Endothelial cell of umbilical vein (primary cell): Measurements from ENCODE around the gene PRKX.

ENCODE experiments used
- EZH2 ChIP-seq: IDR thresholded peaks from 2 replicates; pipeline ENCODE4 v1.6.1; 2012; ENCODE audit warnings: borderline replicate concordance, low read depth, mild to moderate bottlenecking, moderate library complexity, low read length, inconsistent platforms; ENCODE audit not compliant: severe bottlenecking
- FOS ChIP-seq: IDR thresholded peaks from 2 replicates; pipeline ENCODE4 v1.6.1; 2011; ENCODE audit warnings: mild to moderate bottlenecking, low read length, moderate library complexity, borderline replicate concordance; ENCODE audit not compliant: insufficient read depth
- GATA2 ChIP-seq: IDR thresholded peaks from 2 replicates; pipeline ENCODE4 v1.7.0; 2011; ENCODE audit warnings: low read depth, mild to moderate bottlenecking, moderate library complexity, mixed read lengths, low read length; ENCODE audit not compliant: insufficient read length, insufficient read depth
- JUN ChIP-seq: IDR thresholded peaks from 2 replicates; pipeline ENCODE4 v1.6.1; 2011; ENCODE audit warnings: borderline replicate concordance, low read depth; ENCODE audit not compliant: insufficient read length, insufficient read depth
- MYC ChIP-seq: IDR thresholded peaks from one replicate; pipeline ENCODE4 v1.6.1; 2011; ENCODE audit warnings: mild to moderate bottlenecking, low read depth, low read length
- POLR2A ChIP-seq: IDR thresholded peaks from 2 replicates; pipeline ENCODE4 v1.6.1; 2012; ENCODE audit warnings: low read depth, mild to moderate bottlenecking, control low read depth, low read length
- POLR2AphosphoS5 ChIP-seq: IDR thresholded peaks from 2 replicates; pipeline ENCODE4 v1.6.1; 2012; ENCODE audit warnings: low read depth, mild to moderate bottlenecking, control low read depth, low read length, moderate library complexity; ENCODE audit not compliant: insufficient read depth
- TF ChIP-seq, protein P1 (sequence below), 2 donors: IDR thresholded peaks; 1 replicate in 1 of 2; 2 replicates in 1 of 2; pipeline ENCODE4 v1.5.1; 2011; ENCODE audit warnings: low read length in 2 of 2, mild to moderate bottlenecking in 2 of 2, moderate library complexity in 2 of 2, control low read depth in 1 of 2, inconsistent platforms in 1 of 2, low read depth in 1 of 2; ENCODE audit not compliant: insufficient read depth in 1 of 2; ENCODE audit errors: extremely low read depth in 1 of 2
- TF ChIP-seq, protein P2 (sequence below): IDR thresholded peaks from 2 replicates; pipeline ENCODE4 v1.6.1; 2011; ENCODE audit not compliant: insufficient read depth, insufficient read length

GRCh38 chrX:3603026-3603661 lies 110.3 kb downstream of the PRKX start:
- TF ChIP-seq, protein P1, sequence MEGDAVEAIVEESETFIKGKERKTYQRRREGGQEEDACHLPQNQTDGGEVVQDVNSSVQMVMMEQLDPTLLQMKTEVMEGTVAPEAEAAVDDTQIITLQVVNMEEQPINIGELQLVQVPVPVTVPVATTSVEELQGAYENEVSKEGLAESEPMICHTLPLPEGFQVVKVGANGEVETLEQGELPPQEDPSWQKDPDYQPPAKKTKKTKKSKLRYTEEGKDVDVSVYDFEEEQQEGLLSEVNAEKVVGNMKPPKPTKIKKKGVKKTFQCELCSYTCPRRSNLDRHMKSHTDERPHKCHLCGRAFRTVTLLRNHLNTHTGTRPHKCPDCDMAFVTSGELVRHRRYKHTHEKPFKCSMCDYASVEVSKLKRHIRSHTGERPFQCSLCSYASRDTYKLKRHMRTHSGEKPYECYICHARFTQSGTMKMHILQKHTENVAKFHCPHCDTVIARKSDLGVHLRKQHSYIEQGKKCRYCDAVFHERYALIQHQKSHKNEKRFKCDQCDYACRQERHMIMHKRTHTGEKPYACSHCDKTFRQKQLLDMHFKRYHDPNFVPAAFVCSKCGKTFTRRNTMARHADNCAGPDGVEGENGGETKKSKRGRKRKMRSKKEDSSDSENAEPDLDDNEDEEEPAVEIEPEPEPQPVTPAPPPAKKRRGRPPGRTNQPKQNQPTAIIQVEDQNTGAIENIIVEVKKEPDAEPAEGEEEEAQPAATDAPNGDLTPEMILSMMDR (IDR thresholded peaks at IDR 0.05; ENCODE audit: extremely low read depth in 1 of 2, insufficient read depth in 1 of 2, low read depth in 1 of 2, low read length in 2 of 2): no peak
- no peak for TF ChIP-seq EZH2
- no peak for TF ChIP-seq POLR2A
- TF ChIP-seq POLR2AphosphoS5: no peak
- no peak for TF ChIP-seq MYC
- TF ChIP-seq, protein P2, sequence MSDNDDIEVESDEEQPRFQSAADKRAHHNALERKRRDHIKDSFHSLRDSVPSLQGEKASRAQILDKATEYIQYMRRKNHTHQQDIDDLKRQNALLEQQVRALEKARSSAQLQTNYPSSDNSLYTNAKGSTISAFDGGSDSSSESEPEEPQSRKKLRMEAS: no peak
- TF ChIP-seq JUN: no peak
- no peak for TF ChIP-seq GATA2
- TF ChIP-seq FOS: no peak
